H1 (cell line): ENCODE results near the gene RIMKLA. TPM values are rescaled to one million over a fixed set of nuclear protein-coding genes. Genes with fewer than 3 reads are reported as not detected.

Experiments used
- CTBP2 ChIP-seq: IDR thresholded peaks from 2 replicates; pipeline ENCODE4 v1.7.0; 2011; ENCODE audit warnings: borderline replicate concordance, mild to moderate bottlenecking, moderate library complexity, mixed read lengths, low read length; ENCODE audit not compliant: insufficient read depth, insufficient read length
- CTCF ChIP-seq, 3 experiments: IDR thresholded peaks; 1 replicate in 2 of 3; 2 replicates in 1 of 3; pipeline versions ENCODE4 v1.5.1 to v1.6.1; 2011; ENCODE audit warnings: low read length in 3 of 3, mild to moderate bottlenecking in 3 of 3, inconsistent platforms in 2 of 3, low read depth in 1 of 3, moderate library complexity in 1 of 3; ENCODE audit not compliant: insufficient read depth in 1 of 3; ENCODE audit errors: control extremely low read depth in 1 of 3
- KDM4A ChIP-seq: IDR thresholded peaks from one replicate; pipeline ENCODE4 v1.7.1; 2012; ENCODE audit warnings: low read depth, mild to moderate bottlenecking, moderate library complexity, low read length, inconsistent platforms; ENCODE audit not compliant: severe bottlenecking
- MAFK ChIP-seq: IDR thresholded peaks from 2 replicates; pipeline ENCODE4 v1.6.1; 2012; ENCODE audit warnings: low read depth, mild to moderate bottlenecking, improper control_type of control experiment, low read length
- POLR2A ChIP-seq, 2 experiments: IDR thresholded peaks; 1 replicate in 1 of 2; 2 replicates in 1 of 2; pipeline ENCODE4 v1.6.1; 2011; ENCODE audit warnings: low read depth in 2 of 2, low read length in 2 of 2, mild to moderate bottlenecking in 2 of 2; ENCODE audit errors: control extremely low read depth in 1 of 2
- SRF ChIP-seq: IDR thresholded peaks from 2 replicates; pipeline ENCODE4 v1.6.1; 2011; ENCODE audit warnings: mild to moderate bottlenecking, low read depth, low read length, moderate library complexity
- TAF1 ChIP-seq: IDR thresholded peaks from 2 replicates; pipeline ENCODE4 v1.6.1; 2011; ENCODE audit warnings: mild to moderate bottlenecking, low read depth, low read length
- TEAD4 ChIP-seq: IDR thresholded peaks from 2 replicates; pipeline ENCODE4 v1.6.1; 2012; ENCODE audit warnings: low read depth, low read length, inconsistent platforms, mixed read lengths
- polyA plus RNA-seq, 7 experiments: library from polyadenylated mRNA; depleted of rRNA in 3 of 7; stranded (reverse) in 5 of 7; unstranded in 2 of 7; fragments of >200 nt in 5 of 7; fragments of 200-250 nt in 2 of 7; gene quantifications; 1 replicate in 5 of 7; 2 replicates in 1 of 7; 4 replicates in 1 of 7; pipeline versions ENCODE4 v1.2.1 to v1.2.3, GENCODE V29; 2011 to 2013; ENCODE audit warnings: missing spikeins in 2 of 7, mixed read lengths in 2 of 7
- total RNA-seq: library from RNA; stranded (reverse); fragmentation: NEBNext Ultra II Directional; extraction: Animal tissue kit (Norgen Biotek cat#: 25700); gene quantifications from 2 replicates; pipeline ENCODE4 v1.2.1, GENCODE V29; 2021
- TF ChIP-seq, protein P1 (sequence below): IDR thresholded peaks from 2 replicates; pipeline ENCODE4 v1.6.1; 2012; ENCODE audit warnings: inconsistent platforms

RIMKLA gene
- total and polyA plus RNA-seq, 2 of the 8 experiments (the other 6 are each of a cell fraction or from before 2014, with no cell fraction given), result 3.2 to 5.8 TPM

DNA sequence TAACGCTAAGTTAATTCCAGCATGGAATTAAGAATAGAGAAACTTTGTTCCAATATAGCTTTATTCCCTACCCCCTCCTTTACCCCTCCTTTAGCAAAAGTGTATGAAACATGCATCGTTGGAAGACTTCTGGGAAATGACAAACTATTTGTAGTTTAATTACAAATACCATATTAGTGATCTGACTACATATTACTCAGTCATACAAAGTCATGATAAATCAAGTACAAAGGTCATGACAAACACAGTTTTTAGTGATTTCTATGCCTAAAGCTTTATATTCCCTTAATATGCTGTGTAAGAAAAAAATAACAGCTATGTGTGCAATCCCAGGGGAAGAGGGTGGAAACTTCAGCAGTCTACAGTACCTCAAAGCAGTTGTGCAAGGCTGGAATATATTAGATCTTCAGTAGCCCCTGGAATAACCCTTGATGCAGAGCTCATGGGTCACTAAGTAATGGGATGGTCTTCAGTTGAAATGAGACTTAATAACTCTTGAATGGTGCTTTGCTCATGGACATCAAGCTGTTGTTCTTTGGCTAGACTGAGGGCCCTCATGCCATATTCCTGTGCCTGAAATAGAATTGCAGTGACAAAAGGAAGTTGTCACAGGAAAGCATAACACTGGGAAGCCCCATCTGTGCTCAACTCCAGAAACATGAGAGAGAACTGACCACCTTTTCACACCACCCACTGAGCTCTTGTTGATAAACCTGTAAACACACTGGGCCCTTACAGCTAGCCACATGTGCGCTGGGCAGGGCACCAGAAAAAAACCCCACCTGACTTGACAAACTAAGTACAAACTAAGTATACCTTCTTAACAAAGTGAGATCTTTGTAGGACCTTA lies 49.9 kb downstream of the RIMKLA start (continued):
- no peak for TF ChIP-seq CTCF (IDR thresholded peaks at IDR 0.05; ENCODE audit: control extremely low read depth in 1 of 3, insufficient read depth in 1 of 3, low read depth in 1 of 3, low read length in 3 of 3)
- no peak for TF ChIP-seq CTBP2
- TF ChIP-seq TAF1, result no peak
- no peak for TF ChIP-seq TEAD4
- no peak for TF ChIP-seq SRF
- TF ChIP-seq, protein P1, sequence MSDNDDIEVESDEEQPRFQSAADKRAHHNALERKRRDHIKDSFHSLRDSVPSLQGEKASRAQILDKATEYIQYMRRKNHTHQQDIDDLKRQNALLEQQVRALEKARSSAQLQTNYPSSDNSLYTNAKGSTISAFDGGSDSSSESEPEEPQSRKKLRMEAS, result no peak
- no peak for TF ChIP-seq MAFK
- no peak for TF ChIP-seq POLR2A (IDR thresholded peaks at IDR 0.05; ENCODE audit: control extremely low read depth in 1 of 2, low read depth in 2 of 2, low read length in 2 of 2)
- no peak for TF ChIP-seq KDM4A
